8988T (cell line): ENCODE results near the gene ZNF583.

Source experiments
- DNase-seq: peaks from one replicate; pipeline ENCODE4 v3.0.0; 2011

ZNF583 gene

GRCh38 chr19:56476093-56476492 is 72.0 kb downstream of the ZNF583 start:
- no peak for DNase-seq
